Esophagus squamous epithelium (tissue), 4 donors: Measurements from ENCODE around the gene NEK9.

Source experiments
- CTCF ChIP-seq, 6 experiments: fragments of 450-650 bp in 4 of 6; fragments of 200-600 bp in 2 of 6; sonication (generic) in 2 of 6; IDR thresholded peaks; one replicate each; pipeline ENCODE4 v1.5.1; 2016 to 2019; ENCODE audit warnings: antibody characterized with exemption in 6 of 6, mild to moderate bottlenecking in 4 of 6, moderate library complexity in 4 of 6
- POLR2A ChIP-seq, 4 donors: fragments of 450-650 bp; IDR thresholded peaks; one replicate each; pipeline ENCODE4 v1.6.1; 2017; ENCODE audit warnings: antibody characterized with exemption in 4 of 4, mild to moderate bottlenecking in 4 of 4, moderate library complexity in 3 of 4

GRCh38 chr14:75167325-75167724 lies 40.5 kb upstream of the NEK9 start:
- TF ChIP-seq POLR2A (IDR thresholded peaks at IDR 0.05) (no peak), CTCF (IDR thresholded peaks at IDR 0.05) (no peak)
